GM21447 (cell line): ENCODE results near the gene UQCC2.

ENCODE experiments used
- ATAC-seq: cut with Tn5 transposase; IDR thresholded peaks from one replicate; pipeline ENCODE4 v1.9.1; 2021; ENCODE audit not compliant: unreplicated experiment

UQCC2 gene

GRCh38 chr6:33692078-33692759 lies 19.3 kb downstream of the UQCC2 start:
- ATAC-seq, result no peak

GRCh38 chr6:33691456-33692077 lies 19.9 kb downstream of the UQCC2 start:
- no peak for ATAC-seq

GRCh38 chr6:33690766-33691165 lies 20.7 kb downstream of the UQCC2 start:
- no peak for ATAC-seq

GRCh38 chr6:33689879-33690278 lies 21.6 kb downstream of the UQCC2 start:
- no peak for ATAC-seq

- no peak for ATAC-seq
These were observed 22.4 kb downstream of the UQCC2 start for GRCh38 chr6:33689148-33689494.

- no peak for ATAC-seq
These were observed 22.9 kb downstream of the UQCC2 start for GRCh38 chr6:33688451-33689147.

- ATAC-seq, result no peak
These were observed 23.5 kb downstream of the UQCC2 start for GRCh38 chr6:33688006-33688405.

- no peak for ATAC-seq
These were observed 24.2 kb downstream of the UQCC2 start for GRCh38 chr6:33686981-33687975.

- no peak for ATAC-seq
These were observed 25.1 kb downstream of the UQCC2 start for GRCh38 chr6:33686225-33686924.

GRCh38 chr6:33685411-33686224 lies 25.9 kb downstream of the UQCC2 start:
- no peak for ATAC-seq

GRCh38 chr6:33684983-33685382 lies 26.5 kb downstream of the UQCC2 start:
- no peak for ATAC-seq

GRCh38 chr6:33684428-33684896 lies 27.0 kb downstream of the UQCC2 start:
- no peak for ATAC-seq

- no peak for ATAC-seq
These were observed 27.7 kb downstream of the UQCC2 start for GRCh38 chr6:33683576-33684427.

- ATAC-seq, result no peak
These were observed 28.4 kb downstream of the UQCC2 start for GRCh38 chr6:33683051-33683571.

- no peak for ATAC-seq
These were observed 29.2 kb downstream of the UQCC2 start for GRCh38 chr6:33682341-33682740.

GRCh38 chr6:33679761-33680160 lies 31.7 kb downstream of the UQCC2 start:
- ATAC-seq, result no peak

- no peak for ATAC-seq
These were observed 32.5 kb downstream of the UQCC2 start for GRCh38 chr6:33678932-33679490.
